Dermis microvascular lymphatic vessel endothelial cell (primary cell): Measurements from ENCODE around the gene GSTA4. TPM values are rescaled to one million over a fixed set of nuclear protein-coding genes. Genes with fewer than 3 reads are reported as not detected.
"Not testable (repeated sequence)": the region's sequence is repeated elsewhere in the genome, so short reads cannot be mapped to it uniquely, and the experiment has no call there.

Source experiments
- DNase-seq, 2 donors: peaks; one replicate each; pipeline versions ENCODE4 v3.0.0 to v3.0.0-alpha.2; 2010; ENCODE audit warnings: low read depth in 2 of 2
- total RNA-seq: library from RNA; depleted of rRNA; stranded (reverse); fragments of >200 nt; gene quantifications from 2 replicates; pipeline ENCODE4 v1.2.1, GENCODE V29; 2014

The GSTA4 gene
- total RNA-seq, 1 donor from 2014 or later: 15.7 TPM

DNA sequence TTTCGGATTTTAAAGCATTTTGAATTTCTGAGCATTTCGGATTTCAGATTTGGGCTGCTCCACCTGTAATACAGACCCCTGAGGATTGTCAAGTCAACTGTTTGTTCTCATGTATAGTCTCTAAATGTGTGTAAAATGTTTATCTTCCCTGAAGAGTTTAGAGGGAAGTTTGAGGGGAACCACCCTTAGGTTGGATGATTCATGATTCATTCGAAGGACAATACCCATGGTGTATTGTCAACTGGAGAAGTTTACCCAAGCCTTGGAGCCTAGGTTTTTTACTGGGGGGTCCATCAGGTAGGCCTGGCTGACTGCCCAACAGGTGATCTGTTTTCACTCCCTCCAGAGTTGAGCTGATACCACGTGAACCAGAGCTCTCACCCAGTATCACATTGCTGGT, 18.9 kb downstream of the GSTA4 start:
- DNase-seq: no peak

- DNase-seq: no peak
Measured at GRCh38 chr6:52975580-52975979, 19.5 kb downstream of the GSTA4 start.

DNA sequence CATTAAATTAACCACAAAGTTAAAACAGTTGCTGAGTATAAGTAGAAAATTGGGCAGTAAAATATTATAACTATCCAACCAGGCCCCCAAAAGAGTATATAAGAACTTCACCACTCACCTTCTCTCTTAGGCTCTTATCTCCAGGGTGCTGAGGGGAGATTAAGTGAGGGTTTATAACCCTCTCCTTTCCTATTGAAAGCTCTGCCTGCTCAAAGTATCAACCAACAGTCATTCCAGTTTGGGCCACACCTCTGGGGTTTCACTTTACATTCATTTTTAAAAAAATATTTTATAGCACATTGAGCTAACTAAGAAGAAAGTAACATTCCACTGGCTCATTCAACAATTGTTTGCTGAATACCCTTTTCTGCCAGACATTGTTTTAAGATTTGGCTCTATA, 22.1 kb downstream of the GSTA4 start:
- DNase-seq: no peak

GRCh38 chr6:52969359-52969758, 25.7 kb downstream of the GSTA4 start:
- no peak for DNase-seq

GRCh38 chr6:52966101-52966500, 29.0 kb downstream of the GSTA4 start:
- no peak for DNase-seq

DNA sequence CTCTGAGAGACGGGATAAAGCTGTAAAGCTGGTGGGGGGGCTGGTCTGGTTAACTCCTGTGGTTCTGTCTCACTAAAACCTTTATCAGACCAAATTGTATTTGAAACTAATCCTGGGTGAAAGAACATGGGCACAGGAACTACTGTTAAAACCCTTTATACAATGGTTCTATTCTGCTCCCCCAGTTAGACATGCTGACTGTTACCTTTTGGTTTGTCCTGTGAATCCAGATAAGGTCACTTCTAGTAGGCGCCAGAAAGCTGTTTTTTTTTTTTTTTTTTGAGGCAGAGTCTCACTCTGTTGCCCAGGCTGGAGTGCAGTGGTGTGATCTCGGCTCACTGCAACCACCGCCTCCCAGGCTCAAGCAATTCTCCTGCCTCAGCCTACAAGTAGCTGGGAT, 29.7 kb downstream of the GSTA4 start:
- no peak for DNase-seq

DNA sequence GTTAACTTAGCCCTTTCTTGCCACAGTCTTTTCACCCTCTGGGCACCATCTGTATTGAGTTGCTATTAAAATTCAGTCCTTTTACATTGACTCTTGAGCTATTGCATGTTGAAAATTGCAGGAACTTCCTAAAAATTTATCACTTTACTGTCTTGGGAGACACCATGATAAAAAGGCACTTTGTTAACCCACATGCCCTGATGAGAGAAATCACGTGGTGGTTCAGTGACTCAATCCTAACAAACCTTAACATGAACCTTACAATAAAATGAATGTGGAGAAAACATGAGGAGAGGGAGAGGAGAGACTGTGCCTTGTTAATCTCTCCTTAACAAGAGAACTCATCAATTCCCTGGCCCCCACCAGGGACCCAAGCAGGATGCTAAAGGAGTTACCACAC, 30.8 kb downstream of the GSTA4 start:
- no peak for DNase-seq

DNA sequence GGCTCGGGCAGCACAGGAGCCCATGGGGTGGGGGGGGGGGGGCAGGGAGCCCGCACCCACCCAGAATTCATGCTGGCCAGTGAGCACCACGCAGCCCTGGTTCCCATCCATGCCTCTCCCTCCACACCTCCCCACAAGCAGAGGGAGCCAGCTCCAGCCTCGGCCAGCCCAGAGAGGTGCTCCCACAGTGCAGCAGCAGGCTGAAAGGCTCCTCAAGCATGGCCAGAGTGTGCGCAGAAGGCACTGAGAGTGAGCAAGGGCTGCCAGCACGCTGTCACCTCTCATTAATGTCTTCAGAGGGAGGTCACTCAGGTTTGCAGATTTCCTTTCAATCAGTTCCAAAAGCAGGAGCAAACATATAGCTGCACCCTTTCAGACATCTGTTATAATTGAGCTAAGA, 32.4 kb downstream of the GSTA4 start:
- DNase-seq: no peak

GRCh38 chr6:52961022-52961421, 34.1 kb downstream of the GSTA4 start:
- DNase-seq: not testable (repeated sequence)

DNA sequence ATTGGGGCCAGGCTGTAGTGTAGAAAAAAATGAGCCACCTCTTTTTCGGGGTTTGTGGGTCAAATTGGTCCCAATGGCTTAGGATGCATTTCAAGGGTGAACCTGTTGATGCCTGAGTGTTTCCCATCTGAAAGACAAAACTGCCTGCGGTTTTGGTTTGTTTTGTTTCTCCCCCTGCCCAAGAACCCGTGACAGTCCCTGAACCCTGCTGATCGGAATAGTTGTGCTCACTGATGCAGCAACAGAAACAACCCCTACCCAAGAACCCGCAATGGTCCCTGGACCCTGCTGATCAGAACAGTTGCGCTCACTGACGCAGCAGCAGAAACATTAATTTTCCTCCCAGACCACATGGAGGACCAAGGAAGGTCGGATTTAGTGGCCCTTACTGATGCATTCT, 34.9 kb downstream of the GSTA4 start:
- not testable (repeated sequence) for DNase-seq

DNA sequence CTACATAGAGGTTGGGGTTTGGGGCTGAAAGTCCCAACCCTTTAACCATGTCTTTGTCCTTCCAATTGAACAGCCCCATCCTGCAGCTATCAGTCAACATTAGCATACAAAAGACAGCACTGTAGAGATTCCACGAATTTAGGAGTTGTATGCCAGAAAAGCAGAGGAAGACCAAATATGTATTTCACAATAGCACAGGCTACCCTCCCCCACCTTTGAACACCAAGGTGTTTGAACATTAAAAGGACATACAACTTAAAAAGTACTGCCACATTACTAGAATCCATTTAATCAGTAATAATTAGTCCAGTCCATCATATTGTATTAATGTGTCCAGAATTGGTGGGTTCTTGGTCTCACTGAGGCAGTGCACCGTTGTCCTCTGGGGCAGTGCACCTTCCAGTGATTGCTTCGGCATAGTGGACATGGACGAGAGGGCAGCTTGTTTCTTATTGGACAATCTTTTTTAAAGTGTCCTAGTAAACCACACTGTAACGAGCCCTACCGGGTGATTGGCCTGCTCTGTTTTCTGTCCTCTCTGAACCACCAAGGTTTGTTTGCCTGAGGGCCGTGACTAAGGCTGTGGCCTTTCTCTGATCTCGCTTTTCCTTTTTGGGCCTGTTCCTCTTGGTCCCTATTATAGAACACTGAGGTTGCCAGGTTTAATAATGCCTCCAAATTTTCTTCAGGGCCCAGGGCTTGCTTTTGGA, 36.4 kb downstream of the GSTA4 start:
- DNase-seq: no peak

DNA sequence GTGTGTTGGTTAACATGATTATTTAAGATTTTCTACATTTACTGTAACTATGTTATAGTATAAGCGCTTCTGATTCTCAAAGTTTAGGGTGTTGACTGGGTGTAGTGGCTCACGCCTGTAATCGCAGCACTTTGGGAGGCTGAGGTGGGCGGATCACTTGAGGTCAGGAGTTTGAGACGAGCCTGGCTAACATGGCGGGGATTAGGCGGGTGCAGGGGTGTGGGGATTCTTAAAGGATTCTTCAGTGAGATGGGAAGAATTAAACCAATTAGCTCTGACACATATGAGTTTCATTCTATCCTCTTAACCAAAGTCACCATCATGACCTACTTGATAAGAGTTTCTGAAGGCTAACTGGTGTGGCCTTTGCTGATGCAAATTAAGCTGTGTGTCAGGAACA, 39.2 kb downstream of the GSTA4 start:
- no peak for DNase-seq

- DNase-seq: no peak
Measured at GRCh38 chr6:52953911-52954839, 40.9 kb downstream of the GSTA4 start.

DNA sequence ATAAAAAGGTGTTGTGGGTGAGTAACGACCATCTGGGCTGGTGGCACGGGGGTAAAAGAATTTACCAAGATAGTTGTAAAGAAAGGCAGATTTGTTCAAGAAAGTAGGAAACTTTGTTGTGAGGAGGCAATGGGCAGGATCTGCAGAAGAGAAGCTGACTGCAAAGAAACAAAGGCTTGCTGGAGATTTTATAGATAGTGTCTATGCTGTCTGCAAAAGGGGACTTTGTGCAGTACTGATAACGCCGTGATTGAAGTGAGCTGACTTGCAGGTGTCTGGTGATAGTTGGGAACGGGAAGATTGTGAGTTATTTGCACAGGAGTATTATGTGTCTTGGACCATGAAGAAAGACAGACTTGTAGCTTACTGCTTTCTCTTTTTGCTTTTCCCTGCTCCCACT, 48.8 kb downstream of the GSTA4 start:
- DNase-seq: no peak

GRCh38 chr6:52942821-52943220, 52.3 kb downstream of the GSTA4 start:
- DNase-seq: not testable (repeated sequence)

- DNase-seq: no peak
Measured at GRCh38 chr6:52942221-52942620, 52.9 kb downstream of the GSTA4 start.

- DNase-seq: no peak
Measured at GRCh38 chr6:52937908-52938307, 57.2 kb downstream of the GSTA4 start.

- DNase-seq: no peak
Measured at GRCh38 chr6:52933778-52934177, 61.3 kb downstream of the GSTA4 start.

DNA sequence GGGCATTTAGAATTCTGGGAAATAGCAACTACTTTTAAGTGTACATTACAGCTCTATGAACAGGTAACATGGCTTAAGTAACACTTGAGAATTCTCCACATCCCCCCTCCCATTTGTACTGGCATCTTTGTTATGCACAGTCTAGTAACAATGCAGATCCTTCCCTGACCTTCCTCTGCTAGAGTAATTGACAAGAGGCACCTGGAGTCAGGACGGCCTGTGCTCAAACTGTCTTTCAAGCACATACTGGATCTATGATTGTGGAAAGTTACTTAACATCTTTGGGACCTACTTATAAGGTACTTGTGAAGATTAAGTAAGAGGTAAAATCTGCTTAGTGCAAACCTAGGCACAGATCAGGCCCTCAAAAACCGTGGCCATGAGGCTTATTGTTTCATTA, 63.7 kb downstream of the GSTA4 start:
- no peak for DNase-seq

DNA sequence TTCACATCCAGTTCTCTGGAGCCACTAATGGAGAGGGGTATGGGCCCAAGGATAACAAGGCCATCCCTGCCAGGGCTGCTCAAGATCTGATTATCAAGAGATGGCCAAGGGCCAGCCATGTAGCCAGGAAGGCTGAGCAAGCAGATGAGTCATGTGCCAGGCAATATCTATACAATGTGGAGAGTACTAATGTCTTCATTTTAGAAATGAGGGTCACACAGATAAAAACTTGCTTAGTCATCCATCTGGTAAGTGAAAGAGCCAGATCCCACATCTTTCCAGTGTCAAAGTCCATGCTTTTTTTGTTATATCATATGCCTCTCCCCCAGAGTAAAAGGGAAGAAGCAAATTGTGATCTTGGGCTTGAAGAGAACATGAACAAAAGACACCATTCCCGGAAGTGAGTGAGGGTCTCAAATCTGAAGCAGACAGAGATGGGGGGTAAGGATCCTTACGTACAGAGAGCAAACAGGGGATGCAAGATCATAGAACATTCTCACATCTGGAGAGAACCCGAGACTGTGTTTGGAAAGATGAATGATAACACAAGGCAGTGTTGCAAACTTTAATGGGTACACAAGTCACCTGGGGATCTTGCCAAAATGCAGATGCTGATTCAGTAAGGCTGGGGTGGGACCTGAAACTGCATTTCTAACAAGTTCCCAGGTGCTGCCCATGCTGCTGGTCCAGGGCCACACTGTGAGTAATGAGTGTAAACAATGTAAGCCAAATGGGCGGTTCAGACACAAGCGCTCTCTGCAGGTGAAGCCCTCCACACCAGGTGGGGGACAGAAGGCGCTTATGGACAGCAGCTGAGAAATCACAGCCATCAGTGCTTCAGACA, 65.5 kb downstream of the GSTA4 start:
- DNase-seq: peak in 1 of 2 donors; percentile 68
